Endothelial cell of umbilical vein (primary cell): ENCODE results near the gene TMEM234. TPM values are rescaled to one million over a fixed set of nuclear protein-coding genes. Genes with fewer than 3 reads are reported as not detected.

Experiments used
- Bru-seq: library from RNA; stranded (reverse); fragments of 400-500 nt; gene quantifications from one replicate; lab custom pipeline; 2021; lab: Mats Ljungman, UMichigan
- BruChase-seq, 2 experiments: library from RNA; stranded (reverse); fragments of 400-500 nt; gene quantifications; one replicate each; lab custom pipeline; 2021; lab: Mats Ljungman, UMichigan
- BruUV-seq: library from RNA; stranded (reverse); fragments of 400-500 nt; replicated peaks from 2 replicates; lab custom pipeline; 2021; lab: Mats Ljungman, UMichigan
- CTCF ChIA-PET: fragments of 300-600, 350-600 bp; sonication (Branson Sonifier 250); formaldehyde crosslinking; loops from one replicate; lab custom pipeline; 2021; ENCODE audit warnings: antibody characterized with exemption, inconsistent platforms; lab: Charles Lee
- POLR2A ChIA-PET: fragments of 300-600, 350-600 bp; sonication (Branson Sonifier 250); formaldehyde crosslinking; loops from one replicate; lab custom pipeline; 2021; ENCODE audit warnings: antibody characterized with exemption, inconsistent platforms; lab: Charles Lee
- DNase-seq: peaks from one replicate; pipeline ENCODE4 v3.0.0-alpha.2; 2011; ENCODE audit warnings: low read depth, low spot score
- FAIRE-seq: peaks from 2 replicates; lab custom pipeline; 2011; peaks lifted over from hg19 to GRCh38; lab: Jason Lieb, UNC
- H2AFZ ChIP-seq: 2 replicates; pipeline ENCODE4 v1.6.0; 2012; ENCODE audit warnings: low read depth, low read length, control low read depth, inconsistent platforms
- H3K27ac ChIP-seq: 2 replicates; pipeline ENCODE4 v1.5.1; 2011; ENCODE audit warnings: low read depth, mild to moderate bottlenecking, control low read depth, low read length, moderate library complexity; ENCODE audit not compliant: insufficient read depth
- H3K27me3 ChIP-seq, 2 experiments: 2 replicates each; pipeline versions ENCODE4 v1.6.0 to v1.6.1; 2011; ENCODE audit warnings: low read length in 2 of 2, mixed read lengths in 1 of 2; ENCODE audit not compliant: control insufficient read depth in 2 of 2, insufficient read depth in 2 of 2
- H3K36me3 ChIP-seq, 2 experiments: 2 replicates in 1 of 2; 3 replicates in 1 of 2; pipeline ENCODE4 v1.5.1; 2011; ENCODE audit warnings: low read length in 2 of 2, mild to moderate bottlenecking in 1 of 2, moderate library complexity in 1 of 2; ENCODE audit not compliant: control insufficient read depth in 2 of 2, insufficient read depth in 2 of 2; ENCODE audit errors: extremely low read depth in 1 of 2
- H3K4me1 ChIP-seq: 3 replicates; pipeline ENCODE4 v1.5.1; 2011; ENCODE audit warnings: mild to moderate bottlenecking, low read length; ENCODE audit not compliant: control insufficient read depth, insufficient read depth; ENCODE audit errors: extremely low read depth
- H3K4me2 ChIP-seq: 2 replicates; pipeline ENCODE4 v1.6.1; 2011; ENCODE audit warnings: low read length, control low read depth, mixed read lengths; ENCODE audit not compliant: insufficient read depth
- H3K4me3 ChIP-seq, 3 experiments: fragments of 200-600 bp in 1 of 3; sonication (generic), shearing (Covaris generic) in 1 of 3; replicated peaks in 1 of 3; 2 replicates each; pipeline ENCODE4 v1.5.1; 2011 to 2016; ENCODE audit warnings: control low read depth in 3 of 3, low read length in 3 of 3, mild to moderate bottlenecking in 2 of 3, inconsistent platforms in 1 of 3, low read depth in 1 of 3, moderate library complexity in 1 of 3; ENCODE audit not compliant: insufficient read depth in 1 of 3
- H3K79me2 ChIP-seq: 2 replicates; pipeline ENCODE4 v1.6.0; 2012; ENCODE audit warnings: low read length, inconsistent platforms; ENCODE audit not compliant: control insufficient read depth, insufficient read depth
- H3K9ac ChIP-seq: replicated peaks from 2 replicates; pipeline ENCODE3; 2011; ENCODE audit warnings: low read length, control low read depth; ENCODE audit not compliant: insufficient read depth; ENCODE audit errors: extremely low read depth
- H3K9me1 ChIP-seq: replicated peaks from 3 replicates; pipeline ENCODE4 v1.6.0; 2011; ENCODE audit warnings: mild to moderate bottlenecking, low read length; ENCODE audit not compliant: control insufficient read depth, insufficient read depth; ENCODE audit errors: extremely low read depth
- H3K9me3 ChIP-seq: replicated peaks from 2 replicates; pipeline ENCODE4 v1.5.1; 2012; ENCODE audit warnings: low read length, inconsistent platforms; ENCODE audit not compliant: control insufficient read depth, insufficient read depth
- H4K20me1 ChIP-seq: replicated peaks from 2 replicates; pipeline ENCODE3; 2011; ENCODE audit warnings: mild to moderate bottlenecking, low read length; ENCODE audit not compliant: control insufficient read depth, insufficient read depth; ENCODE audit errors: extremely low read depth
- CTCF ChIP-seq, 2 donors: IDR thresholded peaks; 1 replicate in 1 of 2; 2 replicates in 1 of 2; pipeline ENCODE4 v1.5.1; 2011; ENCODE audit warnings: low read length in 2 of 2, mild to moderate bottlenecking in 2 of 2, moderate library complexity in 2 of 2, control low read depth in 1 of 2, inconsistent platforms in 1 of 2, low read depth in 1 of 2; ENCODE audit not compliant: insufficient read depth in 1 of 2; ENCODE audit errors: extremely low read depth in 1 of 2
- EZH2 ChIP-seq: IDR thresholded peaks from 2 replicates; pipeline ENCODE4 v1.6.1; 2012; ENCODE audit warnings: borderline replicate concordance, low read depth, mild to moderate bottlenecking, moderate library complexity, low read length, inconsistent platforms; ENCODE audit not compliant: severe bottlenecking
- FOS ChIP-seq: IDR thresholded peaks from 2 replicates; pipeline ENCODE4 v1.6.1; 2011; ENCODE audit warnings: mild to moderate bottlenecking, low read length, moderate library complexity, borderline replicate concordance; ENCODE audit not compliant: insufficient read depth
- GATA2 ChIP-seq: IDR thresholded peaks from 2 replicates; pipeline ENCODE4 v1.7.0; 2011; ENCODE audit warnings: low read depth, mild to moderate bottlenecking, moderate library complexity, mixed read lengths, low read length; ENCODE audit not compliant: insufficient read length, insufficient read depth
- JUN ChIP-seq: IDR thresholded peaks from 2 replicates; pipeline ENCODE4 v1.6.1; 2011; ENCODE audit warnings: borderline replicate concordance, low read depth; ENCODE audit not compliant: insufficient read length, insufficient read depth
- MAX ChIP-seq: IDR thresholded peaks from 2 replicates; pipeline ENCODE4 v1.6.1; 2011; ENCODE audit not compliant: insufficient read depth, insufficient read length
- MYC ChIP-seq: IDR thresholded peaks from one replicate; pipeline ENCODE4 v1.6.1; 2011; ENCODE audit warnings: mild to moderate bottlenecking, low read depth, low read length
- POLR2A ChIP-seq: IDR thresholded peaks from 2 replicates; pipeline ENCODE4 v1.6.1; 2012; ENCODE audit warnings: low read depth, mild to moderate bottlenecking, control low read depth, low read length
- POLR2AphosphoS5 ChIP-seq: IDR thresholded peaks from 2 replicates; pipeline ENCODE4 v1.6.1; 2012; ENCODE audit warnings: low read depth, mild to moderate bottlenecking, control low read depth, low read length, moderate library complexity; ENCODE audit not compliant: insufficient read depth
- dilution Hi-C: fragments of 300-500 bp; cut with MboI; formaldehyde crosslinking; loops from one replicate; pipeline ENCODE4 v1.15.0; 2019; ENCODE audit warnings: low sequenced_read_pairs; ENCODE audit not compliant: extremely low pct_ligation_motif_present
- intact Hi-C: fragments of 100-400 bp; cut with micrococcal nuclease; formaldehyde crosslinking; loops from one replicate; pipeline ENCODE4 v1.10.0; 2022
- long read RNA-seq: library from polyadenylated mRNA; stranded (forward); transcript quantifications from one replicate; pipeline ENCODE4 v2.0.0, GENCODE V29; 2021
- polyA minus RNA-seq, 3 experiments: library from RNA; depleted of rRNA, polyadenylated mRNA; stranded (reverse); fragments of >200 nt; gene quantifications; 1 replicate in 1 of 3; 2 replicates in 2 of 3; pipeline ENCODE4 v1.2.3, GENCODE V29; 2011
- polyA plus RNA-seq, 4 experiments: library from polyadenylated mRNA; depleted of rRNA in 3 of 4; stranded (reverse) in 3 of 4; unstranded in 1 of 4; fragments of >200 nt; gene quantifications; 2 replicates each; pipeline versions ENCODE4 v1.2.1 to v1.2.3, GENCODE V29; 2011 to 2012; ENCODE audit warnings: missing spikeins in 1 of 4
- total RNA-seq: library from RNA; stranded (reverse); gene quantifications from 2 replicates; pipeline ENCODE4 v1.2.3, GENCODE V29; 2021

The TMEM234 gene
- total RNA-seq, result 15.7 and 20.7 TPM in 2 replicates
- polyA plus RNA-seq, result 21.3 and 23.2 TPM in 2 replicates
- polyA plus RNA-seq (2011; cell fraction: cytosol; rRNA removed), result 15.7 and 18.1 TPM in 2 replicates
- 68.7 and 93.2 TPM in 2 replicates for polyA plus RNA-seq (2011; cell fraction: nucleus; rRNA removed)
- 12.0 and 14.8 TPM in 2 replicates for polyA plus RNA-seq (2012)
- 30.8 and 31.6 TPM in 2 replicates for polyA minus RNA-seq
- polyA minus RNA-seq (2011; cell fraction: cytosol; rRNA and poly(A)+ RNA removed), result 5.2 TPM
- 34.2 and 37.8 TPM in 2 replicates for polyA minus RNA-seq (2011; cell fraction: nucleus; rRNA and poly(A)+ RNA removed)
- percentile 65 among the genes with signal in this experiment for Bru-seq, nascent RNA
- percentile 58 among the genes with signal in this experiment for BruChase-seq, experiment 1, labeled RNA remaining after a 6-hour chase
- percentile 56 among the genes with signal in this experiment for BruChase-seq, experiment 2, labeled RNA remaining after a 2-hour chase
- long read RNA-seq, transcript TMEM234-201 (5 exons, 1,082 nt), result major isoform, 20 of 33 reads
- long read RNA-seq, partial matches to known transcripts, result 4 of 33 reads
- long read RNA-seq, other reads (novel, unspliced or antisense), result 8 of 33 reads

- peak; percentile 87 for TF ChIP-seq POLR2A
- TF ChIP-seq FOS, result peak; percentile 51
- TF ChIP-seq MAX, result peak; percentile 56
- peak; percentile 82 for TF ChIP-seq POLR2AphosphoS5
- TF ChIP-seq JUN, result peak; percentile 32
- TF ChIP-seq GATA2, result no peak
- TF ChIP-seq EZH2, result no peak
- TF ChIP-seq MYC, result no peak
- TF ChIP-seq CTCF (IDR thresholded peaks at IDR 0.05; ENCODE audit: extremely low read depth in 1 of 2, insufficient read depth in 1 of 2, low read depth in 1 of 2, low read length in 2 of 2), result no peak
- no peaks in the 10 kb centered on the region for H3K9me1 ChIP-seq
- peaks cover 26% of the 10 kb centered on the region for H3K4me1 ChIP-seq
- BruUV-seq, result no TSS peak
- peak within 1 kb of the TSS; percentile 83 for H2AFZ ChIP-seq
- no peaks in the 10 kb centered on the region for H4K20me1 ChIP-seq
- H3K9ac ChIP-seq, result peak within 1 kb of the TSS; percentile 98
- ChIA-PET POLR2A (interaction anchor here (0.5 to 2.4 kb wide), 3 partner anchors 114 to 316 kb away, joined by 3 to 8 read pairs (median 5); partner anchors contain the start of genes KPNA6 and MARCKSL1), CTCF (interaction anchor here (1.1 to 2.4 kb wide), 5 partner anchors 9 to 94 kb away, joined by 3 to 33 read pairs (median 4); no protein-coding TSS in a partner anchor)
- peak within 1 kb of the TSS; percentile 98 for H3K27ac ChIP-seq
- peak; percentile 90 for DNase-seq
- no peaks in the 10 kb centered on the region for H3K9me3 ChIP-seq
- H3K4me2 ChIP-seq, result peak within 1 kb of the TSS; percentile 86
- intact Hi-C loops (loop anchor here (1.0 to 5.0 kb wide), 6 partner anchors 19 to 193 kb away; partner anchors contain the start of gene MARCKSL1), dilution Hi-C loops (no loop called here)
- peaks cover 24% of the 10 kb centered on the region for H3K79me2 ChIP-seq
- H3K4me3 ChIP-seq, result peak within 1 kb of the TSS; percentile 79 to 81 (median 80)
- FAIRE-seq, result peak; percentile 97
- H3K27me3 ChIP-seq, result no peaks in the 10 kb centered on the region
- H3K36me3 ChIP-seq, result peaks cover 7 to 8% of the 10 kb centered on the region in 2 experiments
Measured at GRCh38 chr1:32221980-32222755, at the start of gene TMEM234, which contains the start of gene EIF3I. TSS of gene TMEM234 (minus strand) at chr1:32222353. CDS start at chr1:32222322, 31 bp downstream. TSS of gene EIF3I (plus strand) at chr1:32222407. CDS start at chr1:32222442, 35 bp downstream.
